ENCODE measurements around the gene CFAP20DC. TPM values are rescaled to one million over a fixed set of nuclear protein-coding genes. Genes with fewer than 3 reads are reported as not detected.

The CFAP20DC gene
- total RNA-seq, 1 donor from 2014 or later: 0.86 TPM

DNA sequence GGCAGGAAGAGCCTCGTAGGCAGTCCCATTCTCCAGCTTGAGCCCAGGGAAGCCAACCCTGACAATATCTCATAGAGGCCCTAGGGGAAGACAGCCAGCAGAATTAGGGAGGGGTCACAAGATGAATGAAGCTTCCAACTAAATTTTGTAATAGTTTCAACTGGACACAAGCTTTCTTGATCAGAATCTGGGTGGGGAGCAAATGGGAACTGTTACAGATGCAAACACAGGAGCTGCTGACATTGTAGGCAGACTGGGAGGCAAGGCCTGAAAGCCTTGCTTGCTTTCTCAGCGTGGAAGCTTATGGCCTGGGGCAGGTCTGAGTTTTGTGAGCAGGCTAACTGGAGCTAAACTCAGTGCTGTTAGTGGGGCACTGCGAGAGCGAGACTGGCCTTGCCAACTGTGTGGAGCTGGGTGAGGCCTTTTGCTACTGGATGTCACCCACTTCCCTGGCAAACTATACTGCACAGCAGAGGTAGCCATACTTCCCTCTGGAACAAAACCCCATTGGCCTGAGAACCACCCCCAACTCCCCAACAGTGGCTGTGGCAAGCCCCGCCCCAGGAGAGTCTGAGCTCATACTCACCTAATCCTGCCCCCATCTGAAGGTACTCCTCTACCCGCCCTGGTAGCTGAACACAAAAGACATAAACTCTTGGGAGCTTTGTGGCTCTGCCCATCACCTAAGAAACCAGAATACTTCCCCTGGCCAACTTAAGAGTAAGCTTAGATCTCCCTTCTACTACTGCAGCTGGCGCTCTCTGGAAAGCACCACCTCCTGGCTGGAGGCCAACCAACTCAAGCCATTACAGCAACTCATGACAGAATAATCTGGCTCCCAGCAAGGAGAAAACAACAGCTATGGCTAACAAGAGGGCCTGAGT, 42.9 kb downstream of the CFAP20DC start:
- Mint-ChIP-seq H3K9me3 (no peaks in the 10 kb centered on the region), H3K4me3 (no peak overlapping the region), H3K27ac (no peak overlapping the region), H3K36me3 (ENCODE audit: low read depth) (no peaks in the 10 kb centered on the region), H3K27me3 (ENCODE audit: insufficient read depth) (peaks cover 3% of the 10 kb centered on the region), H3K4me1 (ENCODE audit: low read depth) (no peaks in the 10 kb centered on the region)
- no peak for DNase-seq (ENCODE audit: low spot score)
- intact Hi-C loops (cut with micrococcal nuclease): no loop called here

DNA sequence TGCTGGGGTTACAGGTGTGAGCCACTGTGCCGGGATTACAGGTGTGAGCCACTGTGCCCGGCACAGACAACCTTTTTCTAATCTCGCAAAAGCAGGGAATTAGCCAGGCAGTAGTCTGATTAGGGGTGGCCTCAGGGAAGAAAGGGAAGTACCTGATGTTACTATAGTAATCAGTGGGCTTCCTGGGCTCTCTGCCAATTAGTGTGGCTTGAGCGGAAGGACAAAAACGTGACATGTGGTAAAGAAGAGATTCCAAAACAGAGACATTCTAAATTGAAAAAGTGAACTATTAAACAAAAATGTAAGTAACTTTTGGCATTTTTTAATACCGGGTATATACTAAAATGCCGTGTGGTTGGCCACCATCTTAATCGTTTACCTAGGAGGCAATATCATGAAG, 48.1 kb downstream of the CFAP20DC start:
- H3K27me3 Mint-ChIP-seq (ENCODE audit: insufficient read depth): peaks cover 3% of the 10 kb centered on the region

DNA sequence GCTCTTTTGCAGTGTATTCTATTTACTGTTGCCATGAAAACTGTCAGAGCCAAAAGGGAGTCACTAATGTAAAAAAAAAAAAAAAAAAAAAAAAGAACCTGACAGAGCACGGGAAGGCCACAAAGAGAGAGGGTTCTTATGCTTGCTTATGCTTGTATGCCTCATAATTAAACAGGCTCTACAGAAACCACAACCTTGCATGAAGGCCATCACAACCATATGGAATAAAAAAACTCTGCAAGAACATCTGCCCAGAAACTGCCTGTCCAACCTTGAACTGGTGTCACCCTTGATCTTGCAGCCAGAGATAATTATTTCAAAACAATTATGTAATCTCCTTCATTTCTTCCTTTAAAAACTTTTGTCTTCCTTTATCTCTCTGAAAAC, 50.1 kb downstream of the CFAP20DC start:
- no peak overlapping the region for H3K4me3 Mint-ChIP-seq
- H3K27me3 Mint-ChIP-seq (ENCODE audit: insufficient read depth): peaks cover 3% of the 10 kb centered on the region
- no peaks in the 10 kb centered on the region for H3K36me3 Mint-ChIP-seq (ENCODE audit: low read depth)
- no peaks in the 10 kb centered on the region for H3K9me3 Mint-ChIP-seq
- H3K27ac Mint-ChIP-seq: no peak overlapping the region
- H3K4me1 Mint-ChIP-seq (ENCODE audit: low read depth): peaks cover 5% of the 10 kb centered on the region
- DNase-seq (ENCODE audit: low spot score): no peak
- intact Hi-C loops (cut with micrococcal nuclease): no loop called here

More for the DNA sequence above, 48.1 kb downstream of the CFAP20DC start:
- peaks cover 5% of the 10 kb centered on the region for H3K4me1 Mint-ChIP-seq (ENCODE audit: low read depth)
- H3K4me3 Mint-ChIP-seq: no peak overlapping the region
- intact Hi-C loops (cut with micrococcal nuclease): no loop called here
- DNase-seq (ENCODE audit: low spot score): no peak
- H3K9me3 Mint-ChIP-seq: no peaks in the 10 kb centered on the region
- no peak overlapping the region for H3K27ac Mint-ChIP-seq
- H3K36me3 Mint-ChIP-seq (ENCODE audit: low read depth): no peaks in the 10 kb centered on the region

DNA sequence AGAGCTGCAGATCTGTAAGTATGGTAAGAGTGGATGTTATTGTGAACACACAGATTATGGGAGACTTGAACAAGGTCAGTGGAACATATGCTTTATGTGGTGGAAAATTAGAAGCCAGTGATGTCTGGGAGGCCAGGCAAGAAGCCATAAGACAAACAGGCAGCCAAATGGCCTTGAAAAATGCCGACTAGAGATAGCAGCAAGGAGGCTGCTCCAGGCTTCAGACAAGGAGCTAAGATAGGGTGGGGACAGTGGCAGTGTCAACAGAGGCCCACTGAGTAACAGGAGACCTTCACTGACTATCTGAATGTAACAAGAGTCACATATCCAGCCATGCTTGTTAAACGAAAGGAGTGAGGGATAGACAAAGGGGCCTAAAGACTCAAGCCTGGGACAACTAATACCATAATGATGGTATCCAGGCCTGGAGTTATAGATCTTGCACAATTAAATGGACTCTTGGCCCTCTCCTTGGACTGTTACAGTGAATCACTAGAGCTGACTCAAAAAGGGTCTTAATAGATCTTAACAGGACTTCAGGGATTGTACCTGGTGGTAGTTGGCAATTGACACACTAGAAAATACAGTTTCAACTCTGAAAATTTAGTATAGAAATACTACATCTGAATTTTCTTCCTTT, 50.6 kb downstream of the CFAP20DC start:
- Mint-ChIP-seq H3K36me3 (ENCODE audit: low read depth) (no peaks in the 10 kb centered on the region), H3K9me3 (no peaks in the 10 kb centered on the region), H3K4me1 (ENCODE audit: low read depth) (peaks cover 5% of the 10 kb centered on the region), H3K27ac (no peak overlapping the region), H3K4me3 (no peak overlapping the region), H3K27me3 (ENCODE audit: insufficient read depth) (peaks cover 3% of the 10 kb centered on the region)
- no peak for DNase-seq (ENCODE audit: low spot score)
- intact Hi-C loops (cut with micrococcal nuclease): no loop called here

DNA sequence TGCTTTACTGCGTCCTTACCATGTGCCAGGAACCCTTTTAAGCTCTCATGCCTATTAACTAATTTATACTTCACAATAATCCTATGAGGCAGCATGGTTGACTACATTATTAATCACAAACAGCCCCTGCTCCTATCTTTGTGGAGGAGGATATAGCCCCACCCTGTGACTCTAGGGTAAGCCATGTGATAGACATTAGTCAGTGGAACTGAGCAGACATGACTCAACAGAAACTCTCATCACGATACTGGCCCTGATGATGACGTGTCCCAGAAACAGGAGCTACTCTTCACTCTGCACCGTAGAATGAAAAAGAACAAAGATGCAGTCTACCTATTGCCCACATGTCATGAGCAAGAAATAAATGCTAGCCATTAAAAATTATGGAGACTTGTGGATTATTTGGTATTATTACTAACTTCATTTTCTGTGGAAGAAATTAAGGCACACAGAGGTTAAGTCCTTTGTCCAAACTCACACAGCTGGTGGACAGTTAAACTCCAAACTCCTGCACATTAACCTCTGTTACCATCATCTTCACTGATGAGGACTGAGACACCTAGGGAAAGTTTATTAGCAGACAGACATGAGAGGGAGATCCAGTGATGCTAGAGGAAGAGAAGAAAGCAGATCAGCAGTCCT, 51.2 kb downstream of the CFAP20DC start:
- Mint-ChIP-seq H3K27ac (no peak overlapping the region), H3K36me3 (ENCODE audit: low read depth) (no peaks in the 10 kb centered on the region), H3K4me3 (no peak overlapping the region), H3K4me1 (ENCODE audit: low read depth) (peaks cover 5% of the 10 kb centered on the region), H3K9me3 (no peaks in the 10 kb centered on the region), H3K27me3 (ENCODE audit: insufficient read depth) (peaks cover 3% of the 10 kb centered on the region)
- no peak for DNase-seq (ENCODE audit: low spot score)
- intact Hi-C loops (cut with micrococcal nuclease): no loop called here

DNA sequence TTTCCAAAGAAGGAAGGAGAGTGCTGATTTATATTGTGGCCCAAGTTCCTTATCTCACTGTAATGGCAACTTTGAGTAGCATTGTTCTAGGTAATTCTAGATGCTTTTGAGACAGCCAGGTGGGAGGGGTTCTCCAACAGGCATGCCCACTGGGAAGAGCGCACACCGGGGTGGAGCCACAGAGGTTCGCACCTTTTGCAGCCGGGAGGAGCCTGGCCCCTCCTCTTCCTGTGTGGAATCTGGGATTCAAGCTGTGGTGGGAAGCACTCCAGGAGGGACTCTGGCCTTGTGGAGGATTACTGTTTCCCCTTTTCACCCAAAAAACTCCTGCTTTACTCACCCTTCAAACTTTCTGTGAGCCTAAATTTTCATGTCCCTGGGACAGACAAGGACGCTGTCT, 53.1 kb downstream of the CFAP20DC start:
- Mint-ChIP-seq H3K9me3 (no peaks in the 10 kb centered on the region), H3K36me3 (ENCODE audit: low read depth) (no peaks in the 10 kb centered on the region), H3K4me1 (ENCODE audit: low read depth) (peaks cover 5% of the 10 kb centered on the region), H3K27me3 (ENCODE audit: insufficient read depth) (peaks cover 6% of the 10 kb centered on the region), H3K4me3 (no peak overlapping the region), H3K27ac (no peak overlapping the region)
- DNase-seq (ENCODE audit: low spot score): no peak
- intact Hi-C loops (cut with micrococcal nuclease): no loop called here

DNA sequence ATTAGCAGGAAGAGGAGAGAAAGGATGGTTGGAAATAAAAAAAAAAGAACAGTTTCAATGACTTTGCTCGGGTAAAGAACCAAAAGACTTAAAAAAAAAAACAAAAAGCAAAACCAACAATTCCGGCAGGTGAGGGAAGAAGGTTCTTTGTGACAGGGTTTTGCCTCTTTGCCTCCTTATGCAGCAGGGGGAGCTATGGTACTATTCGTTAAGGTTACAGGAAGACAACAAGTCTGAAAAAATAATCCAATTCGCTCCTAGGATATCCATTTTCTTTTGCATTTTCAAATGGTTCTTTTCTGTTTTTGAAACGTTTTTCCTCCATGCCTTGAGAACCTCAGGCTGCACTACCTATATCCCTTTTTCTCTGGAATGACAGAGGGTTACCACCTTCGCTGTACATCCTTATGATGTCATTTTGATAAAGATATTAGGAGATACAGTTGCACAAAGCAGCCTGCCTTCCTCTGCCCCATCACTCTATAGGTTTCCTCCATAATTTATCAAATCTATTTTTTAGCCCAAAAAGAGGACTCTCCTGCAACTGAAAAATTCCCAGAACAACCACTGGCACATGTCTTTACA, 55.0 kb downstream of the CFAP20DC start:
- intact Hi-C loops (cut with micrococcal nuclease): loop anchor here (1.0 kb wide), 2 partner anchors 57 to 862 kb away; no protein-coding TSS in a partner anchor
- Mint-ChIP-seq H3K4me1 (ENCODE audit: low read depth) (peaks cover 5% of the 10 kb centered on the region), H3K27ac (no peak overlapping the region), H3K9me3 (no peaks in the 10 kb centered on the region), H3K36me3 (ENCODE audit: low read depth) (no peaks in the 10 kb centered on the region), H3K27me3 (ENCODE audit: insufficient read depth) (peaks cover 10% of the 10 kb centered on the region), H3K4me3 (no peak overlapping the region)
- peak; percentile 9 for DNase-seq (ENCODE audit: low spot score)

DNA sequence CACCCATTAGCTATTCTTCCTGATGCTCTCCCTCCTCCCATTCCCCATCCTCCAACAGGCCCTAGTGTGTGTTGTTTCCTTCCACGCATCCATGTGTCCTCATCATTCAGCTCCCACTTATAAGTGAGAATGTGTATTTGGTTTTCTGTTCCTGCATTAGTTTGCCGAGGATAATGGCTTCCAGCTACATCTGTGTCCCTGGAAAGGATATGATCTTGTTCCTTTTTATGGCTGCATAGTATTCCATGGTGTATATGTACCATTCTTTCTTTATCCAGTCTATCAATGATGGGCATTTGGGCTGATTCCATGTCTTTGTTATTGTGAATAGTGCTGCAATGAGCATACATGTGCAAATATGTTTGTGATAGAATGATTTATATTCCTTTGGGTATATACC, 56.3 kb downstream of the CFAP20DC start:
- no peak overlapping the region for H3K27ac Mint-ChIP-seq
- intact Hi-C loops (cut with micrococcal nuclease): no loop called here
- no peaks in the 10 kb centered on the region for H3K9me3 Mint-ChIP-seq
- no peak overlapping the region for H3K4me3 Mint-ChIP-seq
- no peak for DNase-seq (ENCODE audit: low spot score)
- H3K36me3 Mint-ChIP-seq (ENCODE audit: low read depth): no peaks in the 10 kb centered on the region
- H3K27me3 Mint-ChIP-seq (ENCODE audit: insufficient read depth): peaks cover 12% of the 10 kb centered on the region
- peaks cover under 1% of the 10 kb centered on the region for H3K4me1 Mint-ChIP-seq (ENCODE audit: low read depth)

DNA sequence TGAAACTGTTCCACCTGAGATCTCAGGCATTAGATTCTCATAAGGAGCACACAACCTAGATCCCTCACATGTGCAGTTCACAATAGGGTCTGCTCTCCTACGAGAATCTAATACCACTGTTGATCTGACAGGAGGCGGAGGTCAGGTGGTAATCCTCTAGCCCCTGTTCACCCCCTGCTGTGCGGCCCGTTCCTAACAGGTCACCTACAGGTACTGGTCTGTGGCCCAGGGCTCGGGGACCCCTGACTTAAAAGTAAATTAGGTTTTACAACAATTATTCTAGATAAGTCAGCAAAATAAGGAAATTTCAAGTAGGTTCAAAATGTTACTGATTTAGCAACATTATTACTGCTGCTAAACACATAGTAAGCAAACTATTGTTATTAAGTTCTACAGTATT, 58.2 kb downstream of the CFAP20DC start:
- intact Hi-C loops (cut with micrococcal nuclease): no loop called here
- Mint-ChIP-seq H3K4me1 (ENCODE audit: low read depth) (no peaks in the 10 kb centered on the region), H3K9me3 (no peaks in the 10 kb centered on the region), H3K36me3 (ENCODE audit: low read depth) (no peaks in the 10 kb centered on the region), H3K27ac (no peak overlapping the region), H3K27me3 (ENCODE audit: insufficient read depth) (peaks cover 19% of the 10 kb centered on the region), H3K4me3 (no peak overlapping the region)
- no peak for DNase-seq (ENCODE audit: low spot score)

DNA sequence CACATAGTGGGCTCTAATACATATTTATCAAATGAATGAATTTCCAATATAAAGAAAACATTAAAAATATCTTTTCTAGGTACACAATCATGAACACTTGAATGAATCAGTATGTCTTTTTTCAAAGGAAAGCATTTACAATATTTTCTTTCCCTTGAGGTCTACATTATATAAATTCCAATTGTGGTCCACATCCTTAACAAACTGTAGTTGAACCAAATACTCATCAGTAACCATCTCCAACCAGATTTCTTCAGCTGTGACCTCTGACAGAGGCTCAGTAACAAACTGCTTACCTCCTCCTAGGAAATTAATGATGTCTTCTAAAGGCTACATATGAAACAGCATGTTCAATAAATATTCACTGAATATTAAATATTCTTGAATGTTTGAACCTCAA, 58.8 kb downstream of the CFAP20DC start:
- no peaks in the 10 kb centered on the region for H3K4me1 Mint-ChIP-seq (ENCODE audit: low read depth)
- no peaks in the 10 kb centered on the region for H3K36me3 Mint-ChIP-seq (ENCODE audit: low read depth)
- intact Hi-C loops (cut with micrococcal nuclease): no loop called here
- peaks cover 19% of the 10 kb centered on the region for H3K27me3 Mint-ChIP-seq (ENCODE audit: insufficient read depth)
- no peak overlapping the region for H3K27ac Mint-ChIP-seq
- H3K9me3 Mint-ChIP-seq: no peaks in the 10 kb centered on the region
- no peak for DNase-seq (ENCODE audit: low spot score)
- no peak overlapping the region for H3K4me3 Mint-ChIP-seq

DNA sequence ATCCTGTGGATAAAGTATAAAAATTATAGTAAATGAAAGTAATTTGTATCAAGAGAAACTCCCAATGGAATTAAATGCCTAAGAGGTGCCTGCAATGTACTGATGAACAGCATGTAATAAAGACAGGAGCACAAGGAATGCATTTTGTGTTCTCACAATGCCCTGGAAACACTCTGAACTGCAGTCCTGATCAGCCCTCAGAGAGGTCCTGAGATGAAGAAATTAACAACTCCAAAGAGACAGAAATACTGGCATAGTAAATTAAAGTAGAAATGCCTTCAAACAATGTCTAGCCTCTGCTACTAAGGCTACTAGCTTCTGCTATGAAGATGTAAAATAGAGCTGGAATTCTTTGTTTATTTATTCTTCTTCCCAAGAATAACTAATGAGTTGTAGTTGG, 59.9 kb downstream of the CFAP20DC start:
- H3K27me3 Mint-ChIP-seq (ENCODE audit: insufficient read depth): peaks cover 19% of the 10 kb centered on the region
- intact Hi-C loops (cut with micrococcal nuclease): no loop called here
- DNase-seq (ENCODE audit: low spot score): no peak
- H3K4me1 Mint-ChIP-seq (ENCODE audit: low read depth): no peaks in the 10 kb centered on the region
- no peaks in the 10 kb centered on the region for H3K9me3 Mint-ChIP-seq
- no peaks in the 10 kb centered on the region for H3K36me3 Mint-ChIP-seq (ENCODE audit: low read depth)
- H3K27ac Mint-ChIP-seq: no peak overlapping the region
- H3K4me3 Mint-ChIP-seq: no peak overlapping the region

DNA sequence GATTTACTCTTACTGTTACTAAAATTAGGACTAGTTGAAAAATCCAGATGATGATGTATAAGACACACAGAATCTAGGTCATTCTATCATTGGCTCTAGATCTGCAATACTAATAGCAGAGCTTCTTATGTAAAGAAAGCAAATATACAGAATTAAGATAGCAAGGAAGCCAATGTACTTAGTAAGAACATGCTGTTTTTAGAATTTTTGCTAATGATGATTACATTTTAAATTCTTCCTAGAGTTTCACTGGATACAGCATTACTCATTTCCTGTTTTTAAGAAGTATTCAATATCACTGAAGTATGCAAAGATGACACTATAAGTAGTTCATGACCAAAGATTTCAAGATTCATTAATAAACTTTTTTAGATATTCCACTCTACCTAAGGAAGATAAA, 60.7 kb downstream of the CFAP20DC start:
- Mint-ChIP-seq H3K27ac (no peak overlapping the region), H3K27me3 (ENCODE audit: insufficient read depth) (peaks cover 19% of the 10 kb centered on the region), H3K36me3 (ENCODE audit: low read depth) (no peaks in the 10 kb centered on the region), H3K9me3 (no peaks in the 10 kb centered on the region), H3K4me1 (ENCODE audit: low read depth) (no peaks in the 10 kb centered on the region), H3K4me3 (no peak overlapping the region)
- no peak for DNase-seq (ENCODE audit: low spot score)
- intact Hi-C loops (cut with micrococcal nuclease): no loop called here

DNA sequence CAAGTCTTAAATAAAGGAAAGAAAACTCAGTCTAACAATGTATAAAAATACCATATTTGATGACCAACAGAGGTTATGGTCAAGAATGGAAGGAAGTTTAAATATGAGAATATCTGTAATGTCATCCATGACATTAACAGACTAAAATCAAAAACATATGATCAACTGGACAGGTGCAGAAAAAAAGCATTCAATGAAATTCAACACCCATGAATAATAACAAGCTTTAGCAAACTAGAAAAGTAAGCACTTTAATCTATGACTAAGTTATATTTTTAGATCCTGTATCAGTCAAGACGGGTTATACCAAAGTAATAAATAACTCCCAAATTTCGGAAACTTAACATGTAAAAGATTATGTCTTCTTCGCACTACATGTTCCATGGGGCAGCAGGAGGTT, 61.8 kb downstream of the CFAP20DC start:
- H3K36me3 Mint-ChIP-seq (ENCODE audit: low read depth): no peaks in the 10 kb centered on the region
- H3K27me3 Mint-ChIP-seq (ENCODE audit: insufficient read depth): peaks cover 19% of the 10 kb centered on the region
- intact Hi-C loops (cut with micrococcal nuclease): no loop called here
- H3K4me1 Mint-ChIP-seq (ENCODE audit: low read depth): no peaks in the 10 kb centered on the region
- DNase-seq (ENCODE audit: low spot score): no peak
- no peak overlapping the region for H3K4me3 Mint-ChIP-seq
- H3K9me3 Mint-ChIP-seq: no peaks in the 10 kb centered on the region
- H3K27ac Mint-ChIP-seq: no peak overlapping the region
